ENCODE data around the gene CALN1.
"Not testable (repeated sequence)": the region's sequence is repeated elsewhere in the genome, so short reads cannot be mapped to it uniquely, and the experiment has no call there.

CALN1 gene

GRCh38 chr7:72265071-72265904 is 146.8 kb downstream of the CALN1 start:
- no peak for DNase-seq

GRCh38 chr7:72260406-72260805 is 151.7 kb downstream of the CALN1 start:
- DNase-seq = no peak

- DNase-seq = no peak
Observed at GRCh38 chr7:72258074-72258473, 154.1 kb downstream of the CALN1 start.

GRCh38 chr7:72254455-72254854 is 157.7 kb downstream of the CALN1 start:
- no peak for DNase-seq

GRCh38 chr7:72249106-72249505 is 163.0 kb downstream of the CALN1 start:
- no peak for DNase-seq

GRCh38 chr7:72244826-72245398 is 167.2 kb downstream of the CALN1 start:
- no peak for DNase-seq

GRCh38 chr7:72243329-72243728 is 168.8 kb downstream of the CALN1 start:
- DNase-seq = no peak

GRCh38 chr7:72235351-72235750 is 176.8 kb downstream of the CALN1 start:
- no peak for DNase-seq

- no peak for DNase-seq
Observed at GRCh38 chr7:72234086-72234485, 178.1 kb downstream of the CALN1 start.

- DNase-seq = no peak
Observed at GRCh38 chr7:72230281-72230680, 181.9 kb downstream of the CALN1 start.

GRCh38 chr7:72223351-72223750 is 188.8 kb downstream of the CALN1 start:
- no peak for DNase-seq

GRCh38 chr7:72222136-72222535 is 190.0 kb downstream of the CALN1 start:
- no peak for DNase-seq

GRCh38 chr7:72219500-72219899 is 192.6 kb downstream of the CALN1 start:
- no peak for DNase-seq

- no peak for DNase-seq
Observed at GRCh38 chr7:72217151-72217550, 195.0 kb downstream of the CALN1 start.

GRCh38 chr7:72213769-72214168 is 198.4 kb downstream of the CALN1 start:
- no peak for DNase-seq

- no peak for DNase-seq
Observed at GRCh38 chr7:72213081-72213480, 199.1 kb downstream of the CALN1 start.

- DNase-seq = no peak
Observed at GRCh38 chr7:72211175-72211574, 201.0 kb downstream of the CALN1 start.

GRCh38 chr7:72209006-72209405 is 203.1 kb downstream of the CALN1 start:
- not testable (repeated sequence) for DNase-seq

- no peak for DNase-seq
Observed at GRCh38 chr7:72196176-72196575, 216.0 kb downstream of the CALN1 start.

GRCh38 chr7:72190919-72191318 is 221.2 kb downstream of the CALN1 start:
- no peak for DNase-seq

- no peak for DNase-seq
Observed at GRCh38 chr7:72190146-72190545, 222.0 kb downstream of the CALN1 start.

- DNase-seq = no peak
Observed at GRCh38 chr7:72187179-72187578, 225.0 kb downstream of the CALN1 start.

- no peak for DNase-seq
Observed at GRCh38 chr7:72183835-72184234, 228.3 kb downstream of the CALN1 start.

GRCh38 chr7:72182036-72182435 is 230.1 kb downstream of the CALN1 start:
- DNase-seq = no peak

- DNase-seq = no peak
Observed at GRCh38 chr7:72176875-72177274, 235.3 kb downstream of the CALN1 start.

Measured in activated CD4-positive, alpha-beta T cell treated with anti-CD3 and anti-CD28 coated beads, Interleukin-2, amount 50 U/mL, for 16 hours (primary cell).